ENCODE measurements around the gene CACNA1D.

The CACNA1D gene

GRCh38 chr3:53509494-53509893, 15.1 kb downstream of the CACNA1D start:
- Histone ChIP-seq H3K4me3 (ENCODE audit: low read length in 2 of 2) (no peak overlapping the region), H3K27ac (ENCODE audit: low read length) (no peak overlapping the region), H3K36me3 (ENCODE audit: control insufficient read depth in 2 of 2, insufficient read depth in 2 of 2, low read length in 2 of 2) (no peaks in the 10 kb centered on the region), H3K9me3 (ENCODE audit: control insufficient read depth in 2 of 2, low read length in 2 of 2) (no peaks in the 10 kb centered on the region), H3K4me1 (ENCODE audit: control insufficient read depth, insufficient read depth, low read length) (no peaks in the 10 kb centered on the region), H3K9ac (ENCODE audit: low read length in 2 of 2) (no peak overlapping the region), H3K27me3 (ENCODE audit: control insufficient read depth in 1 of 2, insufficient read depth in 2 of 2, low read length in 2 of 2) (no peaks in the 10 kb centered on the region)

DNA sequence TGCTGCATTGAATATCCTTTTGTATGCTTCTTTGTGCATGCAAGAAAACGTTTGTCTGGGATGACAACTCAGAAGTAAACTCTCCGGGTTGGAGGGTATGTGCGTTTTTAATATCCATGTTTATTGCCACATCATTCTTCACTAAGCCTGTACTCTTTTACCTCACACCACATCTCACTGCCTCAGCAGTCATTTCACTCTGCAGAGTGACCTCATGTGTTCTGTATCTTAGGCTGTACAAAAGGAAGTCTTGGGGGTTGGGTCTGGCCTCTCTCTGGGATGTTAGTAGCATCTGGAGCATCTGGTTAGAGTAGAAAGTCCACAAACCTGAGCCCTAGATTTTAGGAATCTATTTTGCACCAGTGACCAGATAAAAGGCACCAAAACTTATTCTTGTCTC, 16.1 kb downstream of the CACNA1D start:
- Histone ChIP-seq H3K36me3 (ENCODE audit: control insufficient read depth in 2 of 2, insufficient read depth in 2 of 2, low read length in 2 of 2) (no peaks in the 10 kb centered on the region), H3K4me1 (ENCODE audit: control insufficient read depth, insufficient read depth, low read length) (no peaks in the 10 kb centered on the region), H3K9ac (ENCODE audit: low read length in 2 of 2) (no peak overlapping the region), H3K9me3 (ENCODE audit: control insufficient read depth in 2 of 2, low read length in 2 of 2) (no peaks in the 10 kb centered on the region), H3K4me3 (ENCODE audit: low read length in 2 of 2) (no peak overlapping the region), H3K27me3 (ENCODE audit: control insufficient read depth in 1 of 2, insufficient read depth in 2 of 2, low read length in 2 of 2) (no peaks in the 10 kb centered on the region), H3K27ac (ENCODE audit: low read length) (no peak overlapping the region)

- H3K27ac ChIP-seq (ENCODE audit: low read length): no peak overlapping the region
- H3K4me1 ChIP-seq (ENCODE audit: control insufficient read depth, insufficient read depth, low read length): no peaks in the 10 kb centered on the region
- no peaks in the 10 kb centered on the region for H3K27me3 ChIP-seq (ENCODE audit: control insufficient read depth in 1 of 2, insufficient read depth in 2 of 2, low read length in 2 of 2)
- no peaks in the 10 kb centered on the region for H3K36me3 ChIP-seq (ENCODE audit: control insufficient read depth in 2 of 2, insufficient read depth in 2 of 2, low read length in 2 of 2)
- H3K9me3 ChIP-seq (ENCODE audit: control insufficient read depth in 2 of 2, low read length in 2 of 2): no peaks in the 10 kb centered on the region
- H3K4me3 ChIP-seq (ENCODE audit: low read length in 2 of 2): no peak overlapping the region
- H3K9ac ChIP-seq (ENCODE audit: low read length in 2 of 2): no peak overlapping the region
Measured at GRCh38 chr3:53511246-53511645, 16.8 kb downstream of the CACNA1D start.

- no peak overlapping the region for H3K27ac ChIP-seq (ENCODE audit: low read length)
- peaks cover under 1% of the 10 kb centered on the region for H3K4me1 ChIP-seq (ENCODE audit: control insufficient read depth, insufficient read depth, low read length)
- H3K9me3 ChIP-seq (ENCODE audit: control insufficient read depth in 2 of 2, low read length in 2 of 2): no peaks in the 10 kb centered on the region
- H3K27me3 ChIP-seq (ENCODE audit: control insufficient read depth in 1 of 2, insufficient read depth in 2 of 2, low read length in 2 of 2): no peaks in the 10 kb centered on the region
- H3K4me3 ChIP-seq (ENCODE audit: low read length in 2 of 2): no peak overlapping the region
- no peaks in the 10 kb centered on the region for H3K36me3 ChIP-seq (ENCODE audit: control insufficient read depth in 2 of 2, insufficient read depth in 2 of 2, low read length in 2 of 2)
- no peak overlapping the region for H3K9ac ChIP-seq (ENCODE audit: low read length in 2 of 2)
Measured at GRCh38 chr3:53513556-53514190, 19.3 kb downstream of the CACNA1D start.

- Histone ChIP-seq H3K36me3 (ENCODE audit: control insufficient read depth in 2 of 2, insufficient read depth in 2 of 2, low read length in 2 of 2) (no peaks in the 10 kb centered on the region), H3K27ac (ENCODE audit: low read length) (no peak overlapping the region), H3K9me3 (ENCODE audit: control insufficient read depth in 2 of 2, low read length in 2 of 2) (no peaks in the 10 kb centered on the region), H3K4me1 (ENCODE audit: control insufficient read depth, insufficient read depth, low read length) (peaks cover 11% of the 10 kb centered on the region), H3K9ac (ENCODE audit: low read length in 2 of 2) (no peak overlapping the region), H3K4me3 (ENCODE audit: low read length in 2 of 2) (no peak overlapping the region), H3K27me3 (ENCODE audit: control insufficient read depth in 1 of 2, insufficient read depth in 2 of 2, low read length in 2 of 2) (no peaks in the 10 kb centered on the region)
Measured at GRCh38 chr3:53516339-53516738, 21.9 kb downstream of the CACNA1D start.

- Histone ChIP-seq H3K27ac (ENCODE audit: low read length) (no peak overlapping the region), H3K36me3 (ENCODE audit: control insufficient read depth in 2 of 2, insufficient read depth in 2 of 2, low read length in 2 of 2) (no peaks in the 10 kb centered on the region), H3K9me3 (ENCODE audit: control insufficient read depth in 2 of 2, low read length in 2 of 2) (no peaks in the 10 kb centered on the region), H3K27me3 (ENCODE audit: control insufficient read depth in 1 of 2, insufficient read depth in 2 of 2, low read length in 2 of 2) (no peaks in the 10 kb centered on the region), H3K4me3 (ENCODE audit: low read length in 2 of 2) (no peak overlapping the region), H3K4me1 (ENCODE audit: control insufficient read depth, insufficient read depth, low read length) (peaks cover 23% of the 10 kb centered on the region), H3K9ac (ENCODE audit: low read length in 2 of 2) (peak overlapping the region in 1 of 2 donors; percentile 13)
Measured at GRCh38 chr3:53518495-53518981, 24.1 kb downstream of the CACNA1D start.

GRCh38 chr3:53519065-53519709, 24.8 kb downstream of the CACNA1D start:
- Histone ChIP-seq H3K9me3 (ENCODE audit: control insufficient read depth in 2 of 2, low read length in 2 of 2) (no peaks in the 10 kb centered on the region), H3K27ac (ENCODE audit: low read length) (no peak overlapping the region), H3K4me3 (ENCODE audit: low read length in 2 of 2) (no peak overlapping the region), H3K36me3 (ENCODE audit: control insufficient read depth in 2 of 2, insufficient read depth in 2 of 2, low read length in 2 of 2) (no peaks in the 10 kb centered on the region), H3K4me1 (ENCODE audit: control insufficient read depth, insufficient read depth, low read length) (peaks cover 29% of the 10 kb centered on the region), H3K27me3 (ENCODE audit: control insufficient read depth in 1 of 2, insufficient read depth in 2 of 2, low read length in 2 of 2) (no peaks in the 10 kb centered on the region), H3K9ac (ENCODE audit: low read length in 2 of 2) (peak overlapping the region in 1 of 2 donors; percentile 13)

DNA sequence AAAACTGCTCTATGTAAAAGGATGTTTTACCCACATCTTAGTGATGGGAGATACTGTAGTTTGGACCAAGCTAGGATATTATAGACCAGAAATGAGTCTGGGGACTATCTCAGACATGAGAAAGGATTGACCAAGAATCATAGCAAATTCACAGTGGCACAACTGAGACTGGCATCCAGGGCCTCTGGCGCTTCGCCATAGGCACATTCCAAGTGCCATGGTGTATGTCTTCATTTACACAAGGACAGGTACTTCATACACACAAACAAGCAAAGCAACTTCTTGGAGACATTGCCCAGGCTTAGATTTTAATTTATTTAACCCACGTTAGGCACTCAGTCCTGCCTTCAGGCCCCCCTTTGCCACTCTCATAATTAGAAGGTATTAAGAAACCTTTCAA, 28.9 kb downstream of the CACNA1D start:
- Histone ChIP-seq H3K27me3 (ENCODE audit: control insufficient read depth in 1 of 2, insufficient read depth in 2 of 2, low read length in 2 of 2) (no peaks in the 10 kb centered on the region), H3K9me3 (ENCODE audit: control insufficient read depth in 2 of 2, low read length in 2 of 2) (no peaks in the 10 kb centered on the region), H3K36me3 (ENCODE audit: control insufficient read depth in 2 of 2, insufficient read depth in 2 of 2, low read length in 2 of 2) (no peaks in the 10 kb centered on the region), H3K4me3 (ENCODE audit: low read length in 2 of 2) (no peak overlapping the region), H3K9ac (ENCODE audit: low read length in 2 of 2) (no peak overlapping the region), H3K27ac (ENCODE audit: low read length) (peak overlapping the region; percentile 91), H3K4me1 (ENCODE audit: control insufficient read depth, insufficient read depth, low read length) (peaks cover 54% of the 10 kb centered on the region)

DNA sequence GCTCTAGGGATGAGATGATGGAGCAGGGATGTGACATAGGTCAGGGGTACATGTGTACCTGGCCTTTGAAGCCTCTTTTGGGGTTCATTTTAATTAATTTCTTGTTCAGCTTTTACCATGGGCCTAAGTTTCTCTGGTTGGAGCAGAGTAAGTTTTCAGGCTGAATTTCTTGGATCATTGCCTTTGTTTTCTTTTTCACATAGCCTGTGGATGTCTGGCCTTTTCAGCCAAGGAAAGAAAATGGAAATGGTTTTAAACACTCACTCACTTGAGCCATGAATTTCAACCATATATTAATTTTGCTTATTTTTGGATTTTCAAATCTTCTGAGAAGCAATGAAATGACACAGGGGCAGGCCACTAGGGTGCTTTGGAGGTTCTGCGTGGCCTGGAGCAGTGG, 30.2 kb downstream of the CACNA1D start:
- H3K4me3 ChIP-seq (ENCODE audit: low read length in 2 of 2): peak overlapping the region in 1 of 2 donors; percentile 44
- H3K27me3 ChIP-seq (ENCODE audit: control insufficient read depth in 1 of 2, insufficient read depth in 2 of 2, low read length in 2 of 2): no peaks in the 10 kb centered on the region
- no peaks in the 10 kb centered on the region for H3K9me3 ChIP-seq (ENCODE audit: control insufficient read depth in 2 of 2, low read length in 2 of 2)
- peak overlapping the region; percentile 1 to 60 for H3K9ac ChIP-seq (ENCODE audit: low read length in 2 of 2)
- no peaks in the 10 kb centered on the region for H3K36me3 ChIP-seq (ENCODE audit: control insufficient read depth in 2 of 2, insufficient read depth in 2 of 2, low read length in 2 of 2)
- H3K4me1 ChIP-seq (ENCODE audit: control insufficient read depth, insufficient read depth, low read length): peaks cover 44% of the 10 kb centered on the region
- peak overlapping the region; percentile 91 for H3K27ac ChIP-seq (ENCODE audit: low read length)

DNA sequence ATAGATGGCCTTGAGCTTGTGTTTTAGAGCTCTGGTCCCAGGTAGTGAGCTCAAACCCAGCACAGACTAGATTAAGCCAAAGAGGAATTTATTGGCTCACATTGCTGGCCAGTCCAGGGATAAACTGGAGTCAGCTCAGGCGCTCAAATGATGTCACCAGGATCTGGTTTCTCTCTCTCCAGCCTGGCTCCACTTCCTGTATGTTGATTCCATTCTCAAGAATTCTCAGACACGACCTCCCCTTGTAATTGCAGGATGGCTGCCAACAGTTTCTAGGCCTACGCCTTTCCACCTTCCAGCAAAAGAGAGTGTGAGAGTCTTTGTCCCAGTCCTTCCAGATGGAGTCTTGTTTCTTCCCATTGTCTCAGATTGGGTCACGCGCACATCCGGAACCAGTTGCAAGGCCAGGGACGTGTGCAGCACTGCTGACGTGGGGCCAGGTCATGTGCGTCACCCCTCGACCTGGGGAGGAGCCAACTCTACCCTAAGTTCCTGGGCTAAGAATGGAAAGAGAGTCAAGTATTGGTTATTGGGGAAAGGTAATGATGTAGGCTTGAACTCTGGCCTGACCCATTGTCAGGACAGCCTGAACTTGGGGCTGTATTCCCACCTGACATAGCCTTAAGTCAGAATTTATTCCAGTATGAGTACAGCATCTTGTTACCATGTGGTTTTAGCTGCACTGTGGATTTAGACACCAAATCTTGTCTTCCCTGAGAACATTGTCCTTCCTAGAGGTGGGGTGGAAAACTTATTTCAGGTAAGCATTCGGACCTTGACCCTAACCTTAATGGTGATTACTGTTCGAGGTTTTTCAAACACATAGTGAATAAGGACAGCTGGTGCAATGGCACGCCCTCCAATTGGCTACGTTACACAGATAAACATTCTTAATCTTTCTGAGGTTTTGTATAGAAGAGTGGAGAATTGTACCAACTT, 31.6 kb downstream of the CACNA1D start:
- Histone ChIP-seq H3K36me3 (ENCODE audit: control insufficient read depth in 2 of 2, insufficient read depth in 2 of 2, low read length in 2 of 2) (no peaks in the 10 kb centered on the region), H3K27ac (ENCODE audit: low read length) (peak overlapping the region; percentile 91), H3K9me3 (ENCODE audit: control insufficient read depth in 2 of 2, low read length in 2 of 2) (no peaks in the 10 kb centered on the region), H3K27me3 (ENCODE audit: control insufficient read depth in 1 of 2, insufficient read depth in 2 of 2, low read length in 2 of 2) (no peaks in the 10 kb centered on the region), H3K4me1 (ENCODE audit: control insufficient read depth, insufficient read depth, low read length) (peaks cover 43% of the 10 kb centered on the region), H3K9ac (ENCODE audit: low read length in 2 of 2) (peak overlapping the region in 1 of 2 donors; percentile 29), H3K4me3 (ENCODE audit: low read length in 2 of 2) (peak overlapping the region in 1 of 2 donors; percentile 40)
